A172 (cell line): Measurements from ENCODE around the gene NDRG2. TPM values are rescaled to one million over a fixed set of nuclear protein-coding genes. Genes with fewer than 3 reads are reported as not detected.
A peak's percentile ranks its signal among the peaks of the same experiment; 100 is the strongest.

Experiments
- DNase-seq: peaks from one replicate; pipeline ENCODE4 v3.0.0-alpha.2; 2015; ENCODE audit warnings: low spot score
- total RNA-seq: library from RNA; depleted of rRNA; stranded (reverse); fragments of >200 nt; shearing (Covaris generic); gene quantifications from 2 replicates; pipeline ENCODE4 v1.2.3, GENCODE V29; 2014; rRNA removed

The NDRG2 gene
- total RNA-seq, 1 experiment from 2014 or later, result 9.0 TPM

DNA sequence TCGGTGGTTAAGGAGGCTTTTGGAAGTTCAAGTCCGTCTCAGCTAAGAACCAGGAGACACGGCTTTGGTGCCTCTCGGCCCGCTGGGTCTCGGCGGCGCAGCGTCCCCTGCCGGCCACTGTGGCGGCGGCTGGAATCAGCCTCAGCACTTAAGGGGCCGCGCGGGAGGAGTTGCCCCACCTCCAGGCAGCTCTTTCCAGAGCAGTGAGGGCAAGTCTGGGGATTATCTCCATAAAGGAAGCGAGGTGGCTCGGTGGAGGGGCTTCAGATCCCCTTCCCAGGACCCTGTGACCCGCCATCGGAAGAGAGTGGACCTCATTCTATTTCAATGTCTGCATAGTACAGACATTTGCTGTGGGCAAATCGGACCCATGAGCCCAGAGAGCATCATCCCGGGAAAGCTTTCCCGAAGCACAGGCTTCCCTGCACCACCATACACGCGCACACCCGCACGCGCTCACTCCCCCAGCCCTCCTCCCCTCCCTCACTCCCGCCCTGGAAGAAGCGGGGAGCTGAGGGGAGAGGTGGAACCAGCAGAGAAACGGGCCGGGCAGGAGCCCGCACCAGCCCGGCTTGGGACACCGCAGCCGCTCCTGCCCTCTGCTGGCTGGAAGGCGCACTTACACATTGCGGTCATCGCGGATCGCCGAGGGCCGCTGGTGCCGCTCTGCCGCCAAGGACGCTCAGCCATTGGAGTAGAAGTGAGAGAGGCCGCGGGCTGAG is 53.7 kb downstream of the NDRG2 start:
- DNase-seq, result peak; percentile 55

DNA sequence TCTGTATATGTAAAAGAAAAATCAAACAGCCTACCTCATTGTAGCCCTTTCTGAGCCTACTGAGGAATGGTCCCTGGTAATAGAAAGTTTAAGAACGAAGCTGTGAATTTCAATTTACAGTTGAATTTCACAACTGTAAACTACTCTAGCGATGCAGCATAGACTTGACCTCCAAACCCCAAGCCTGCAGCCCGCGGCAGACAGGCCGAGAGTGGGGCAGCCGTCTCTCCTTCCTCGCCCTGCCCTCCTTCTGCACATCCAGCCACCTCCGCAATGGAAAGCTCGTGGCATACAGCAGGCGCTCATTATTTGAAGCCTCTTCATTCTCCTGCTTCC is 54.2 kb downstream of the NDRG2 start:
- DNase-seq, result no peak

GRCh38 chr14:20969336-20969735 is 55.5 kb downstream of the NDRG2 start:
- DNase-seq, result no peak

Other genes starting within 250 kb of the NDRG2 start
- not detected in 2 replicates for gene RNASE6, start 243.8 kb downstream of the NDRG2 start, total RNA-seq
- gene RNASE1, start 222.2 kb downstream of the NDRG2 start, total RNA-seq, result not detected in 2 replicates
- gene RNASE3, start 133.7 kb downstream of the NDRG2 start, total RNA-seq, result not detected in 2 replicates
- not detected in 2 replicates for gene RNASE2, start 69.6 kb downstream of the NDRG2 start, total RNA-seq
- gene METTL17, start 35.1 kb downstream of the NDRG2 start, total RNA-seq, result 55.4 and 71.8 TPM in 2 replicates
- gene SLC39A2, start 25.8 kb downstream of the NDRG2 start, total RNA-seq, result not detected in 2 replicates
- not detected in 2 replicates for gene TPPP2, start 5.2 kb upstream of the NDRG2 start, total RNA-seq
- gene RNASE13, start 9.7 kb upstream of the NDRG2 start, total RNA-seq, result not detected in 2 replicates
- not detected in 2 replicates for gene RNASE7, start 17.3 kb upstream of the NDRG2 start, total RNA-seq
- gene RNASE8, start 32.8 kb upstream of the NDRG2 start, total RNA-seq, result not detected in 2 replicates
- 19.8 and 21.2 TPM in 2 replicates for gene ARHGEF40, start 45.2 kb upstream of the NDRG2 start, total RNA-seq
- gene ZNF219, start 73.6 kb upstream of the NDRG2 start, total RNA-seq, result 5.9 and 12.0 TPM in 2 replicates
- gene TMEM253, start 76.0 kb upstream of the NDRG2 start, total RNA-seq, result 0.17 TPM in 1 of 2 replicates, not detected in the other
- not detected in 2 replicates for gene OR5AU1, start 131.0 kb upstream of the NDRG2 start, total RNA-seq
- 856 and 922 TPM in 2 replicates for gene HNRNPC, start 244.4 kb upstream of the NDRG2 start, total RNA-seq